Activated CD4-positive, alpha-beta T cell treated with anti-CD3 and anti-CD28 coated beads, Interleukin-2, amount 50 U/mL, for 24 hours (primary cell): ENCODE data around the gene PPP4R2.
"Not testable (repeated sequence)": the region's sequence is repeated elsewhere in the genome, so short reads cannot be mapped to it uniquely, and the experiment has no call there.

Source experiments
- DNase-seq, 2 donors: peaks; one replicate each; pipeline ENCODE4 v3.0.0-alpha.2; 2020; ENCODE audit warnings: low read depth in 1 of 2, low spot score in 1 of 2

Gene PPP4R2

GRCh38 chr3:72977060-72977808 lies 19.4 kb upstream of the PPP4R2 start:
- DNase-seq = no peak

- no peak for DNase-seq
Observed at GRCh38 chr3:72982609-72983366, 13.8 kb upstream of the PPP4R2 start.

- DNase-seq = no peak
Observed at GRCh38 chr3:72985576-72985975, 11.0 kb upstream of the PPP4R2 start.

- DNase-seq = no peak
Observed at GRCh38 chr3:72990701-72991395, 5.8 kb upstream of the PPP4R2 start.

- no peak for DNase-seq
Observed at GRCh38 chr3:72991522-72991921, 5.1 kb upstream of the PPP4R2 start.

GRCh38 chr3:72993391-72993790 lies 3.2 kb upstream of the PPP4R2 start:
- DNase-seq = no peak

- DNase-seq = no peak
Observed at GRCh38 chr3:72995337-72995736, 1.3 kb upstream of the PPP4R2 start.

- no peak for DNase-seq
Observed at GRCh38 chr3:72996121-72996472, 514 bp upstream of the PPP4R2 start.

GRCh38 chr3:72997421-72997961 lies 880 bp downstream of the PPP4R2 start:
- DNase-seq = peak; percentile 8 to 26

- no peak for DNase-seq
Observed at GRCh38 chr3:72998466-72998865, 1.9 kb downstream of the PPP4R2 start.

- no peak for DNase-seq
Observed at GRCh38 chr3:72999951-73000350, 3.3 kb downstream of the PPP4R2 start.

- DNase-seq = not testable (repeated sequence)
Observed at GRCh38 chr3:73003050-73003449, 6.4 kb downstream of the PPP4R2 start.

GRCh38 chr3:73004316-73004715 lies 7.7 kb downstream of the PPP4R2 start:
- no peak for DNase-seq

- no peak for DNase-seq
Observed at GRCh38 chr3:73007992-73008712, 11.5 kb downstream of the PPP4R2 start.

- DNase-seq = no peak
Observed at GRCh38 chr3:73009008-73009407, 12.4 kb downstream of the PPP4R2 start.

- no peak for DNase-seq
Observed at GRCh38 chr3:73009750-73010149, 13.1 kb downstream of the PPP4R2 start.

GRCh38 chr3:73010158-73010557 lies 13.5 kb downstream of the PPP4R2 start:
- DNase-seq = no peak

GRCh38 chr3:73018298-73018697 lies 21.7 kb downstream of the PPP4R2 start:
- no peak for DNase-seq

- DNase-seq = no peak
Observed at GRCh38 chr3:73018790-73019441, 22.3 kb downstream of the PPP4R2 start.

GRCh38 chr3:73021301-73021835 lies 24.8 kb downstream of the PPP4R2 start:
- no peak for DNase-seq
